ENCODE measurements around the gene TMEM26.

TMEM26 gene

DNA sequence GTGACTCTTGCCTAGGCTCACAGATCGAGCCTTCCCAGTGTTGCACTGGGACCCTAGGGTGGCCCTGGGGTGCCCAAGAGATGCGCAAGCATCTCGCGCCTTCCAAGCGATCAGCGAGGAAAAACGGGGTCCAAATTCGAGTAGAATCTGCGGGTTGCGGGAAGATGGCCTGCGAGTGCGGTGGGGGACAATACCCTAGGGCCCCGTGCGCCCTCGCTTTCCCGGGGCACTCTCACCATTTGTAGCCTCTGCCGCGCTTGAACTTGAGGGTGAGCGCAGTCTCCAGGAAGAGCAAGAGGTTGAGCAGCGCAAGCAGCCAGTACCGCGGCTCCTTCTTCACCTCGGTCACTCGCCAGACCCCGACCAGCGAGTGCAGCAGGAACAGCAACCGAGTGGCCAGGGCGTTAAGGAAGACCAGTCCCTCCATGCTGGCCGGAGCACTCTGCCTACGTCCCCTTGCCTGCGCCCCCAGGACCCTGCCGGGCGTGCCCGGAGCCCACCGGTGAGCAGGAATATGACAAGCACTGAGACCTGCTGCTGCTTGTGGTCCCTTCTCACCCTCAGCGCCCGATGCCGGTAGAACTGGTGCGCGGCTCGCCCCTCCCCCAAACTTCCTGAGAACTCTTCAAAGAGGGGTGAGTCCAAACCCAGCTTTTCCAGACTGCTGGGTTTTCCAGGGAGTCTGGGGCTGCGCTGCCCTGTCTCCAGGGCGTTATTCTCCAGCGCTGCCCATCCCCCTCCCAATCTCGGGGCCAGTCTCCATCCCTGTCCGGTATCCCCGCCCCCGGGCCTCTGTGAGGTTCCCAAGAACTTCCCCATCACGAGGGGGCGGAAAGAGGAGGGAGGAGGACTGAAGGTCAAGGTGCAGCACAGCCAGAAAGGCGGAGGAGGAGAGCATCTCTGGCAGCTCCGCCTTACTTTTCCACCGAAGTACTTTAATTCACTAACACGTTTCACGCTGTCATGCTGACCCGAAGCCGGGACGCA lies at the start of gene TMEM26:
Gene TMEM26, minus strand, starts transcription at position 727 of the 987 bp plus-strand sequence. Its CDS starts 300 bp downstream, at position 427.
- DNase-seq, result peak; percentile 51

DNA sequence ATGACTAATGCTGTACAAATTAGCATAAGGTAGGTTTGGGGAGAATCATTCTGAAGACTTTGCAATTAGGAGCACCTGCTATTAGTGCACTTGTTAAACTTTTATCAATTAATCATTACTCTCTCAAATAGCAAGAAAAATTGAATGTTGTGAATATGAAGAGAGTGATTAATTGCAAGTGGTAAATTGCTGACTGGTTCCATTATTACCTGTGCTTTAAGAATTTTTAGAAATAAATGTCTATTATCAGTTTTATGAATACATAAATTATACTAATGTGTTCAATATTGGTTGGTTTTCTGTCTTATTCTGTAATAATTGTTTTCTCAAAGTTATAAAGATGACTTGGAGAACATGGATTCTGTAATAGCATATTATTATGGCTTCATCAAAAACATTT lies 47.3 kb upstream of the TMEM26 start:
- no peak for DNase-seq

DNA sequence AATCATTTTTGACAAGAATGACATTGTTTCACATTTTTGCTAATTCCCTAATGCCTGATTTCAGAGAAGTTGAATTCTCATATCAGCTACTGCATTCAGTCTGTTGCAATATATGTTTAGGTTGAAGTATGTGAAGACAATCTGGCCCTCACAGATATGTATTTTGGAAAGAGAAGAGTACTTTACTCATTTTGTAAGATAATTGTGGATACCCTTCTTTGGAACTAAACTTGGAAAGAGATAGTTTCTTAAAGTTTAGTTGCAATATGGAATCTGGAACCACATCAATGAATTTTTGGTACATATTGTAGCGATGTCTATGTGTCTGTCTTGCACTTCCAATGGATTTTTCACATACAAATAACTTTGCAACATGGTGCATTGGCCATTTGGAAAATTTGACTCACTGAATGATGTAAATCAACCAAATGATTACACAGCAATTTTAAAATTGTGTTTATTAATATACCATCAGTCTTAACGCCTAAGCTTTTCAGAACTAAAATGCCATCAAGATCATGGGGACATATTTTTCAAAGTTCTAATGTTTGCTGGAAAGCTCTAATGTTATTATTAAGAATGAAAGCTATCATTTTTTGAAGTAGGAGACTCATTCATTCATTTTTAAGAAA lies 39.3 kb upstream of the TMEM26 start:
- DNase-seq, result no peak

DNA sequence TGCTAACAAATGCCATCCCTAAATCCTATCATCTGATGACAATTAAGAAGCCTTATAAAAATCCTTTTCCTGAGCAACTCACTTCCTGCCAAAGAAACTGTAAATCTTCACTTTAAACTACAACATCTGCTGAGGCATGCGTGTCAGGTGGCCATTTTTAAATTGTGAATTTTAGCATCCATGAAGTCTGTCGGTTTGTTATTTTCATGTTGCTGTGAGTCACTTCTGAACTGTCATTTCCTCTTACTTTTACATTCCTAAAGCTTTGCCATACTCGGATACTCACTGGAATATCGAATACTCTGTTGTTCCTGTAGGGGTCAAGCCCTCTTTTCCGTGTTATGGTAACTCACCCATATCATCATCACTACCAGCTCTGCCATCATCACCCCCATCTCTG lies 34.3 kb upstream of the TMEM26 start:
- DNase-seq, result no peak

DNA sequence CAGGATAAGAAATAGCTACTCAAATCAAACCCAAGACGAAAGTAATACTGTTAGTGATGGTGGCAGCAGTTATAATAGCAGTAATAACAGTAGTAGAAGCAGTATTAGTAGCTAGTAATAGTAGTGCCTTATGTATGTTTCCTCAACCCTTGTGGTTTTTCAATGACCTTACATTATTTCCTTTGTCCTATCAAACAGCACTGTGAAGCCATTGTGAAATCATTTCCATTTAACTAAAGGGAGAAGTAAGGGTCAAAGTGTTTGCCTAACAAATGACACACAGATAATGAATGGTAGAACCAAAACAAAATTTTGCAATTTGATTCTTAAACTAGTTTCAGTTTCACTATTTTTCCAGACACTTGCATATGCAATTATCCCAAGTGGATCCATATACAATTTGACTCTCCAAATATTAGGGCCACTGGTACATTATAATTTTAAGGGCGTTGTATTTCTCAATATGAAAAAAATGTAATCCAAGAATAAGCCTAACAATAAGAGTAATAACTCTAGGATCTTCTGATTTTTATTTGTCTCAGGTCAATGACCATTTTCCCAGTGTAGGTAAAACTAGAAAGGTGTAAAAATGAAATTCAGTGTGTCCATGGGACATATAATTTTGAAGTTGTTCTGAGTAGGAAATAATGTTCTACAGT lies 33.7 kb upstream of the TMEM26 start:
- DNase-seq, result peak; percentile 81

DNA sequence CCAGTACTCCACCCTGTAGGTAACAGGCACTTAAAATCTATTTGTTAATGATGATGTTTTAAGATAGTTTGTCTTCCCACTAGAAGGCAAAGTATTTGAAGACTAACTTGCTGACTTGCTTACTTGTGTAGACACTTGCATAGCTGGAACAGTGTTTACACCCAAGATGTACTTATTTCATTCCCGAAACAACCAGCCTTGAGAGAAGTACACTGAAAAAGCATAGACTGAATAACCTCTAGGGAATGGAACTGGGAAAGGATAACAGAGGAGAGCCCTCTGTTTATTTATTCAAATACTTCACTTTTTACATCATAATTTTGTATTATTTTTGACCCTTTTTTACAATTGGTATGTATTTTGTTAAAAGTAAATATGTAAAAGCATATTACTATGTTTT lies 33.1 kb upstream of the TMEM26 start:
- no peak for DNase-seq

DNA sequence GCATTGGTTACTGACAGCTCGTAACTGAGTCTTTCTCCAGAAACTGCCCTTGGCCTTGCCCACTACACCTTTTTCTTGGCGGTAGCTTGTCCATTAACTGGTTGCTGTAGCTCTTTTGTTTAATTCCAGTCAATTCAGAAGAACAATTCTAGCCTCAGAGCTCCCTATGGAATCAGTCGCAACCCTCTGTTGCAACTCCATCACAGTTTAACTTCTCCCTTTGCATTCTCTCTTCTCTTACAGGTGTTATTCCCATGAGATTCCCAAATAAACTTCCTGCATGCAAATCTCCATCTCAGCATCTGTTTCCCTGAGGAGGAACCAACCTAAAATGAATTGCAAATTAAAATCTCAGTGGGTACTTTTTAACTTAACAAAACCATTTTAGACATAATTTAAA lies 28.4 kb upstream of the TMEM26 start:
- DNase-seq, result no peak

DNA sequence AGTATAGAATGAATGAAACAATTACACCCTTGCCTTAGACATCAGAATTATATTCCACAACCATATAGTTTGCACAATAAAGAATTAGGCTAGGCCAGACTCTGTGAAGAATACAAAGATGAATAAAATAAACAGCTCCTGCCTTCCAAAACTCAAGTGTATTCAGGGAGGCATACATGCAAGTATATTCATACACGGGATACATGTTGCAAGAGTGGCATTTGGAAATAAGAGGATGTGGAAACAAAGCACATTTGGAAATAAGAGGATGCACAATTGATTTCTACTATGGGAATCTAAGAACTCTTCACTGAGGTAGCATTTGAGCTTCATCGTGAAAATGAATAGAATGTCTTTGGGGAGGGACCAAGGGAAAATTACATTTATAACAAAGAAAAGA lies 27.0 kb upstream of the TMEM26 start:
- DNase-seq, result no peak

DNA sequence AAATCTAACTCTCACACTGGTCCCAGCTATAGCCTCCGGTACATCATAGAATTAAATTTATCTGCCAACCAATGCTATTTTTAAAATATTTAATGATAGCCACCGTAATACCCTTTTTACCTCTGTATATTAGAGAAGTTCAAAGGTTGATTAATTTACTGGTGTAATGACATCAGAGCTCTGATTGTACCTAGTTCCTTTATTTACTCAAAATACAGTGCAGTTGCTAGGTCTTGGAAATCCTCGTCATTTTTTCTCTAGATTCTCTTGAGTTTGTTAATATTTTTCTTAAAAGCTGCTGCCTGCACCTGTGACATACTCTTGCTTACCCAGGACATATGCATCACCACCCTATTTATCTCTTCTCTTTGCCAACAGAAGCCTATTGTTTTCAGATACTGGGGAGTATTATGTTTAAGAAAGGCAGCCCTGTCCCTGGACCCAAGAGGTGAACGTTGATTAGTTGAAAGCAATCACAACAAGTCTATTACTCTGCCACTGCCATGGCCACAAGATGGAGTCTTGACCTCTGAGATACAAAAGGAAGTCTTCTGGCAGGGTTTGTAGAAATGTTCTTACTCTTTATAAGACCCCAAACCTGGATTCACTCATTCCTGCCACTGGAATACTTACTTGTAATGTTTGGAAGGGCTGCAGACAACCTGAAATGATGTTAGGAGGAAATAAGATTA lies 25.6 kb upstream of the TMEM26 start:
- DNase-seq, result no peak

DNA sequence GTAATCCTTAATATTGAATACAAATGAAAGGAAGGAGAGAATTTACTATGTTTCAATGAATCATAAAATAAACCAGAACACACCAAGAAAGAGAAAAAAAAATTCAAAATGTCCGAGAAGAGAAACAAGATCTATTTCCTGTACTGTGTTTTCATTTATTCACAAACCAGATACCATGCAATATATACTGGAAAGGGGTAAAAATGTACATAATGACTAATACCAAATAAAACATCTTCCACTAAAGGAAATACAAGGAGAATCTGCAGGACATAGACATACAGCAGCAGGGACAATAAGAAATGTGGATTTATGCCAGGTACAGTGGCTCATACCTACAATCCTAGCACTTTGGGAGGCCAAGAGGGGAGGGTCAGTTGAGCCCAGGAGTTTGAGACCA lies 24.3 kb upstream of the TMEM26 start:
- DNase-seq, result no peak

DNA sequence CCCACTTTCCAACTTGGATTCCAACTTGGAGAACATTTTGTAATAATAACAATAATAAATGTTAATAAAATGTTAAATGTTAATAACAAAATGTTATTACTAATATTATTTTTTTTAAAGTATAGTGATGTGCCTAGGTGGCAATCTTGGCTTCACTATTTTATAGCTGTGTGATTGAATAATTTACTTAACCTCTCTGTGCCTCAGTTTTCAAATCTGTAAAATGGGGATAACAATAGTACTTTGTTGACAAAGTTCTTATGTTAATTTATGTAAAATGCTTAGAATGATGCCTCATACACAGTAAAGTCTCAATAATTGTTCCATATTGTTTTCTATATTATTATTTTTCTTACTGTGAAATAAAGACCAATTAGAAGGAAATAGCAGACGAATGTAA lies 23.3 kb upstream of the TMEM26 start:
- no peak for DNase-seq

DNA sequence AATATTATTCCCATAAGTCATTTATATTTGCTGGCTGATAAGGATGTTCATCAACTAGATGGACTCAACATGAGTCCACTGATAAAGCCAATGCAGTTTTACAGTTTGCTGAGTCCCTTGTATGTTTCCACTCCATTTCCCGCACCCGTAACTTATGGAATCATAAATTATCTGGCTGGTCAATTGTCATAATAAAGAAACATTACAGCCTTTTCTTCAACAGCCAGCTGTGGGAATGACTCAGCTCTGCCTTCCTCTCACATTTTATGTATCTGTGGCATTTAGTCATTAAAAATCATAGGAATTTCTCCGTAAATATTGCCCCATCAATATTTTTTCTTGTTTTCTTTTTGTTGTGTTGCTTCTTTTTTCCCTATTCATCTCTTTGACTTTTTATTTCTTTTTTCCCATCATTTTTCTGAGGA lies 22.3 kb upstream of the TMEM26 start:
- DNase-seq, result no peak

DNA sequence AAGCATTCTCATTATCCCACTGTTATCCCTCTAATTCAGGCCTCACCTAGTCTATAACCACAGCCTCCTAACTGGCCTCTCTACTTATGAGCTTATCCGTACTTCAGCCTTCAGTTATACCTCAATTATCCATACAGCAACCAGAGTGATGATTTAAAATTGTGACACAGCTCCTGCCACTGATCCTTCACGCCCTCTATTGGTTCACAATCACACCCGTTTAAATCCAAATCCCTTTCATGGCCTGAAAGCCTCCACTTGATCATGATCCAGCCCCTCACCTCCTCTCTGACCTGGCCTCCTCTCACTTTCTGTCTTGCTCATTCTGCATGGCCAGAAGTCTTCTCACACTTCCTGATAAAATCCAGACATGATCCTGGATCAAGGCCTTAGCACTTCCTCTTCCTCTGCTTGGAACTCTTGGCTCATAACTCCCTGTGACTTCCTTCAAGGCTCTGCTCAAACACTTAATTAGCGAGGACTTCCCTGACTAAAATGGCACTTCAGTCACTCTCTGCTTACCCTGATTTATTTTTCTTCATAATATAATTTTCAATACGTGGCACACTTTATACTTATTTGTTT lies 19.0 kb upstream of the TMEM26 start:
- no peak for DNase-seq

DNA sequence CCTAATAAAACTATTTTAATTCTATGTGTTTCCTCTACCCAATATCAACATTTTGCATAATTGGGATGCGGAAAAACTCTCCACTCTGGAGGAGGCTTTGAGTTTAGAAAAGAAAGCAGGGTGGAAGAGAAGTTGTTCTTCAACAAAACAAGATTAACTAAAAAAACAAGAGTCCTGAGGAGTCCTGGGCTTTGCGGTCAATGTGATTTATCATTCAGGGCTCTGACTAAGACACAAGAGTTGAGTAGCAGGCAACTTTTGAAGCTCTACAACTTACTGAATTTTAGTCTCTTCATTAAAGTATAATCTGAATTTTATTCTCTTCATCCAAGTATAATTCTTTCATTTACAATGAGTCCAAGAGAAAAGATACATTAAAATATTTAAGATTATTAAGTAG lies 18.3 kb upstream of the TMEM26 start:
- DNase-seq, result no peak

DNA sequence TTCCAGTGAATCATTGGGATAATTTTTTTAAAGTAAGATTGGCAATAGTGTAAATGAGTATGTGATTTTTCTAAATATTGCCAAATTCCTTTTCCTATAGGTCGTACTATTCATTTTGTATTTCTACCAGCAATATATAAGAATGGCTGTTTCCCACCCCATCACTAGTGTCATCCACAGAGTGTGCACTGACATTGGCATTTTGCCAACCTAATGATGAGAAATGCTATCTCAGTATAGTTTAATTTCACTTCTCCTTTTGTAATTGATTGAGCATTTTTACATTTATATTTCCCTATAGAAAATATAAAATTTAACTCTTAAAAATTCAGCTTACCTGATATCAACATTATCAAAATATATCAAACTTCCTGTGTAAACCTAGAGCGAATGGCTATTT lies 17.6 kb upstream of the TMEM26 start:
- DNase-seq, result no peak

DNA sequence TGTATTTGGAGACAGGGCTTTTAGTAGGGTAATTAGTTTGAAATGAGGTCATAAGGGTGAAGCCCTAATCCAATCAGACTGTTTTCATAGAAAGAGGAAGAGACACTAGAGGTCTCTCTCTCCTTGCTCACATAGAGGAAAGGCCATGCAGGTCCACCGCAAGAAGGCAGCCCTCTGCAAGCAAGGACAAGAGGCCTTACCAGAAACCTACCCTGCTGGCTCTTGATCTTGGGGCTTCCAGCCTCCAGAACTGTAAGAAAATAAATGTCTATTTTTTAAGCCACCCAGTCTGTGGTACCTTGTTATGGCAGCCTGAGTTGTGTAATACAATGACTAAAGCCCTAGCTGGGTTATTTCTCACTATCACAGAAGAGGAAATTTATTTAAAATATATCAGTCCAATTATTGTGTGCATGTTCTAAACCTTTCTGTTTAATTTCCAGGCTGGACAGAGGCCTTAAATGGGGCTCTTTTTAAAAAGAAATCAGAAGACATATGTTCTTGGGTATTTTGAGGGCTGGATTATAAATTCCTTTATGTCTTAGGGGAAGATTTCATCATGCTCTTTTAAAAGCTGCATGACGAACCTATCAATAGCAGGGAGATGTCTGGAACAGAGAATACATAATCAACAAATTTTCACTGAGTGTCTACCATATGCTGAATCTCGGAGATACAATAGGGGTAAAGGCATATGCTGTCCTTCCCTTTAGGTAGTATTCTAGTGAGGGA lies 12.9 kb upstream of the TMEM26 start:
- DNase-seq, result peak; percentile 36

DNA sequence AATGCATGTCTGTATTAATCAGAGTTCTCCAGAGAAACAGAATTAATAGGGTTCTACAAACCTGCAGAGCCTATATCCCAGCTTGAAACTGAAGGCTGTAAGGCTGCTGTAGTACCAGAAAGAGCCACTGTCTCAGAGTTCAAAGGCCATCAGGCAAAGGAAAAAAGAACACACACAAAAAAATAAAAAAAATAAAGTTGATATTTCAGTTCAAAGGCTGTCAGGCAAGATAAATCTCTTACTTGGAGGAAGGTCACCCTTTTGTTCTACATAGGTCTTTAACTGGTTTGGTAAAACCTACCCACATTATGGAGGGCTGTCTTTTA lies 12.0 kb upstream of the TMEM26 start:
- DNase-seq, result no peak

DNA sequence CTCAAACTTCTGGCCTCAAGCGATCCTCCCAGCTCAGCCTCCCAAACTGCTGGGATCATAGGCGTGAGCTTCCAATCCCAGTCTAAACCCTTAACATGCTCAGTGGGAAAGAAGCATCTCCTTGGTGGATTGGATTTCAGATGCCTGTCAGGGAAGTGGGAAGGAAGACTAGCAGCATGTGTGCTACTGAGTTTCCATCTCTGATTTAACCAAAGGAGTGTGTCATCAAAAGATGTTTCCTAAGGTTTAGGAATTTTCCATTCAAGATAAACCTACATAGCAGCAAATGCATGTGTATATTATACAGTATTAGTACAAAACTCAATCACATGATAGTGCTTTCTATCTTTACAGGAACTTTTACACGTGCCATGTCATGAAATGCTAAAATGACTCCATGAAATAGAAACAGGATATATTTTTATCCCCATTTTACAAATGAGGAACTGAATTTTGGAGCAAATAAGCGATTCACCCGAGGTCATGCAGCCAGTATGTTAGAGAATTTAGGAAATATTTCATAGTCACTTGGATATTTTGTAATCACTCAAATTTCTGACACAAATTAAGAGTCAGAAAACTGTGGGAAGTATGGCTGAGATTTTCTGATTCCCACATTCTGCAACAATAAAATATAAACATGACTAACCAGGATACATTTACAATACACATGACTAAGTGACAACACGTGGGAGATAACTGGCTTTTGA lies 11.4 kb upstream of the TMEM26 start:
- DNase-seq, result no peak

DNA sequence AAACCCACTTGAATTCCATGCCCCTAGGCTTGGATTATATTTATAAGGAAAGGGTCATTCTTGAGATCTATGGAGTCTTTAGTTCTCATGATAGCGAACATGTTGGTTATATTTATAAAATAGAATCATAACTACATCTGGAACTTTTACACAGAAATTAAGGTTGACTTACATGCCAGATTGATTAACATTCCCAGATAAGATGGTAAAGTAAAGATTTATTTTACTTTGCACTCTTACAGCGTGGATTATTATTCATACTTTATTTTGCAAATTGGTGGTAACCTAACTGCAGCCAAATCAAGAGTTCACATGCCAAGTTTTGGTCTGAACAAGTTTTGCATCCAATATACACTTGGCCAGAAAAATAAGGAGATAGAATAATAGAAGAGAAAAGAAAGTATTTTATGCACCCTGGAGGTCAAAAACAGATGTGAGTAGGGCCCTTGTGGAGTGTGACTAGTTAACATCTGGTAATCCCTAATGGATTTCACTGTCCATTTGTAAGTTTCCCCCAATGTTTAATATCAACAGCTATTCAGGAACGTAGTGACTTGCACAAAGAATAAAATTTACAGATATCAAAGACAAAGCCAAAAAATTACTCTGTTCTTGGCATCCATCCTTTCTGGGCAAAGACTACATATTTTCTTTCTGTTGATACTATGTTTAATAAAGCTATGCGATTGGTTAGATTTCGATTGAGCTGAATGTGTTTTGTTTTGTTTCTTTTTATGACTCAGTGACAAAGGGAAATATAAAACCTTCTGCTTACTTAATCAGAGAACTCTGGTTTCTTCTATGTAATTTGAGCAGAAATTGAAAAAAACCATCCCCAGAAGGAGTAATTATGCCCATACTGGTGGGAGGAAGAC lies 10.1 kb upstream of the TMEM26 start:
- no peak for DNase-seq

DNA sequence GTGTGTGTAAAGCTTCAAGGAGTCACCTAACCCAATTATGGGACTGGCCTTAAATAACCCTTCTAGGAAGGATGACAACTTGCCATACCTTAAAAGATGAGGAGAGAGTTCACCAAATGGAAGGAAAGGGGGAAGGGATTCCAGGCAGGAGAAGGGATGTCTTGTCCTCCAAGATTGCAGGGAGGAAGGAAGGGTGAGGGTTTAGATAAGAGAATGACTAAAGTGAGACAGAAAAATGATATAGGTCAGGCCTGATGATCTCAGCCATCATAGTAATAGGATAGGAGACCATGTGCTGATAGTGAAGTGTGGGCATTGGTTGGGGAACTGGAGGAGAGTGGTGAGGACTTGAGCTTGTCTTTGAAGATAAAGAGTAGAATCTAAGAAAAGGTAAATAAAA lies 7.7 kb upstream of the TMEM26 start:
- DNase-seq, result no peak

All from hematopoietic multipotent progenitor cell treated with erythropoietin and hydrocortisone succinate and interleukin-3 and kit ligand, for 4 days (in vitro differentiated cells).